ENCODE results near the gene TRIM8. TPM values are rescaled to one million over a fixed set of nuclear protein-coding genes. Genes with fewer than 3 reads are reported as not detected.

TRIM8 gene
- total RNA-seq, 2 experiments from 2014 or later = 80.9 to 81.6 TPM

DNA sequence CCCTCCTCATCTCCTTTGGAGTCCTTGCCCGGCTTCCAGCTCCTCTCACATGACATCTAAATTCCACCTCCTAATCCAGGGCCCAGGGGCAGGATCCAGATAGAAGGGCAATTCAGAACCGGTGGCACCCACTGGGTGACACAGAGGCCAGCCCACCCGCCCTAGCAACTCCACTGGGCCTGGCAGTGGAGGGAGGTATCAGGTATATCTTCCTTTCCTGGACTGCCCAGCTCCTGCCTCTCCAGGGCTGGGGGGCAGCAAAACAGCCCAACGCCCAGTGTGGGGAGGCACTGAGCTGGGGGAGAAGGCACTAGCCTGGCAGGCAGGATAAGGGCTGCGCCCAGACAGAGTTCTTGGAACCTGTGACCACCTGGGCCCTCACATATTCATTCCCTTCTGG lies 10.4 kb upstream of the TRIM8 start:
- Mint-ChIP-seq H3K36me3 (ENCODE audit: low read depth) (peaks cover 6% of the 10 kb centered on the region), H3K27ac (peak overlapping the region; percentile 84), H3K4me1 (ENCODE audit: low read depth) (peaks cover 49% of the 10 kb centered on the region), H3K27me3 (no peaks in the 10 kb centered on the region), H3K9me3 (no peaks in the 10 kb centered on the region), H3K4me3 (no peak overlapping the region)
- TF ChIP-seq, protein P1, sequence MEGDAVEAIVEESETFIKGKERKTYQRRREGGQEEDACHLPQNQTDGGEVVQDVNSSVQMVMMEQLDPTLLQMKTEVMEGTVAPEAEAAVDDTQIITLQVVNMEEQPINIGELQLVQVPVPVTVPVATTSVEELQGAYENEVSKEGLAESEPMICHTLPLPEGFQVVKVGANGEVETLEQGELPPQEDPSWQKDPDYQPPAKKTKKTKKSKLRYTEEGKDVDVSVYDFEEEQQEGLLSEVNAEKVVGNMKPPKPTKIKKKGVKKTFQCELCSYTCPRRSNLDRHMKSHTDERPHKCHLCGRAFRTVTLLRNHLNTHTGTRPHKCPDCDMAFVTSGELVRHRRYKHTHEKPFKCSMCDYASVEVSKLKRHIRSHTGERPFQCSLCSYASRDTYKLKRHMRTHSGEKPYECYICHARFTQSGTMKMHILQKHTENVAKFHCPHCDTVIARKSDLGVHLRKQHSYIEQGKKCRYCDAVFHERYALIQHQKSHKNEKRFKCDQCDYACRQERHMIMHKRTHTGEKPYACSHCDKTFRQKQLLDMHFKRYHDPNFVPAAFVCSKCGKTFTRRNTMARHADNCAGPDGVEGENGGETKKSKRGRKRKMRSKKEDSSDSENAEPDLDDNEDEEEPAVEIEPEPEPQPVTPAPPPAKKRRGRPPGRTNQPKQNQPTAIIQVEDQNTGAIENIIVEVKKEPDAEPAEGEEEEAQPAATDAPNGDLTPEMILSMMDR (IDR thresholded peaks at IDR 0.05) = no peak
- Histone ChIP-seq H3K27me3 (ENCODE audit: control insufficient read depth in 1 of 2, insufficient read depth in 2 of 2, low read length in 2 of 2) (no peaks in the 10 kb centered on the region), H3K27ac (ENCODE audit: low read depth in 1 of 2, low read length in 2 of 2) (peak overlapping the region; percentile 18 to 44), H3K4me3 (ENCODE audit: low read length) (no peak overlapping the region), H3K4me1 (ENCODE audit: insufficient read depth, low read length) (peaks cover 48% of the 10 kb centered on the region), H3K36me3 (ENCODE audit: insufficient read depth, low read length) (peaks cover 16% of the 10 kb centered on the region), H3K9me3 (ENCODE audit: control insufficient read depth in 1 of 2, insufficient read depth in 1 of 2, low read length in 2 of 2) (no peaks in the 10 kb centered on the region)
- intact Hi-C loops (cut with DNase I, micrococcal nuclease) = no loop called here
- ChIA-PET POLR2A (interaction anchor here (2.0 kb wide), 1 partner anchor 8 kb away, joined by 7 read pairs; no protein-coding TSS in a partner anchor), CTCF (no interaction called here)
- no peak for DNase-seq
- ATAC-seq (ENCODE audit: poor library complexity) = no peak

DNA sequence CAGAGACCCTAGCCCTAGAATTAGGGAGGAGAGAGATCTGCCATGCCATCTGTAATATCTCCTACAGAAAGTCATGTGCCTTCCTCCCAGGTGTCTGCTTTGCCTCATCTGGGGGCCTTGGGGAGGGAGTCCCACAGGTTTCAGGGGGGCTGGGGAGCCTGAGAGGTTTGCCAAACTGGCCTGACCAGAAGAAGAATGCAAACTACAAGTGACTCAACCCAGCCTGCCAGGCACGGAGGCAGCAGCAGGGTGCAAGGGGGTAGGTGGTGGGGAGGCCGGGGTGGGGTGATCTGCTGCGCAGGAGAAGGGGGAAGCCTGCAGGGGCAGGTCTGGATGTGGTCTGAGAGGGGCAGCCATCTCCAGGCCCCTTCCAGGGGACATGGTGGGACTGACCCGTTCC lies 9.6 kb upstream of the TRIM8 start:
- Histone ChIP-seq H3K9me3 (ENCODE audit: control insufficient read depth in 1 of 2, insufficient read depth in 1 of 2, low read length in 2 of 2) (no peaks in the 10 kb centered on the region), H3K27me3 (ENCODE audit: control insufficient read depth in 1 of 2, insufficient read depth in 2 of 2, low read length in 2 of 2) (no peaks in the 10 kb centered on the region), H3K36me3 (ENCODE audit: insufficient read depth, low read length) (peaks cover 13% of the 10 kb centered on the region), H3K4me3 (ENCODE audit: low read length) (no peak overlapping the region), H3K4me1 (ENCODE audit: insufficient read depth, low read length) (peaks cover 48% of the 10 kb centered on the region), H3K27ac (ENCODE audit: low read depth in 1 of 2, low read length in 2 of 2) (no peak overlapping the region)
- Mint-ChIP-seq H3K27ac (peak overlapping the region; percentile 51), H3K27me3 (no peaks in the 10 kb centered on the region), H3K4me1 (ENCODE audit: low read depth) (peaks cover 49% of the 10 kb centered on the region), H3K9me3 (no peaks in the 10 kb centered on the region), H3K4me3 (no peak overlapping the region), H3K36me3 (ENCODE audit: low read depth) (peaks cover 6% of the 10 kb centered on the region)
- intact Hi-C loops (cut with DNase I, micrococcal nuclease) = no loop called here
- no peak for ATAC-seq (ENCODE audit: poor library complexity)
- TF ChIP-seq, protein P1 (IDR thresholded peaks at IDR 0.05) = no peak
- no peak for DNase-seq
- POLR2A ChIA-PET = interaction anchor here (1.2 to 1.6 kb wide), 4 partner anchors 10 to 80 kb away, joined by 4 to 19 read pairs (median 4); partner anchors contain the start of genes ARL3, SFXN2 and TRIM8
- CTCF ChIA-PET = interaction anchor here (1.6 kb wide), 1 partner anchor 625 kb away, joined by 3 read pairs; no protein-coding TSS in a partner anchor

DNA sequence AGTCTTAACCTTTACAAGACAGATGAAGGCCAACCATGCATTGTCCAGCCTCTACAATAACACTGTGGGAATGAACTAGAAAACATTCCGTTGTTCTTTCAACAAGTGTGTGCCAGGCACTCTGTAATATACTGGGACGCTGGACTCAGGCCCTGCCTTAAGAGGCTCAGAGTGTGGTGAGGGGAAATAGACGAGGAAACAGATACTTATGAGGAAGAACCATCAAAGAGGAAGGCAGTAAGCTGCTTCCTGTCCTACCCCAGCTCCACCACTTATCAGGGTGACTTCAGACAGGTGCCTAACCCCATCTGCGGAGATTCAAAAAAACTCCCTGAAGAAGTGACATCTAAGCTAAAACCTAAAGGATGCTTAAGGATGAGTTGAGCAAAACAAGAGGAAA lies 8.9 kb upstream of the TRIM8 start:
- ATAC-seq (ENCODE audit: poor library complexity) (peak; percentile 79), DNase-seq (peak in 4 of 14 experiments; percentile 46 to 75 (median 64))
- no peaks in the 10 kb centered on the region for H3K27me3 ChIP-seq (ENCODE audit: control insufficient read depth in 1 of 2, insufficient read depth in 2 of 2, low read length in 2 of 2)
- no peak overlapping the region for H3K4me3 ChIP-seq (ENCODE audit: low read length)
- H3K4me1 ChIP-seq (ENCODE audit: insufficient read depth, low read length) = peaks cover 48% of the 10 kb centered on the region
- H3K27me3 Mint-ChIP-seq = no peaks in the 10 kb centered on the region
- H3K27ac Mint-ChIP-seq = peak overlapping the region; percentile 51
- H3K27ac ChIP-seq (ENCODE audit: low read depth in 1 of 2, low read length in 2 of 2) = peak overlapping the region in 1 of 2 donors; percentile 29
- H3K9me3 ChIP-seq (ENCODE audit: control insufficient read depth in 1 of 2, insufficient read depth in 1 of 2, low read length in 2 of 2) = no peaks in the 10 kb centered on the region
- POLR2A ChIA-PET = interaction anchor here (0.7 to 1.6 kb wide), 6 partner anchors 9 to 79 kb away, joined by 3 to 19 read pairs (median 4); partner anchors contain the start of genes ARL3, SFXN2 and TRIM8
- CTCF ChIA-PET = interaction anchor here (1.6 kb wide), 1 partner anchor 625 kb away, joined by 3 read pairs; no protein-coding TSS in a partner anchor
- H3K36me3 Mint-ChIP-seq (ENCODE audit: low read depth) = peaks cover 6% of the 10 kb centered on the region
- H3K4me3 Mint-ChIP-seq = no peak overlapping the region
- H3K4me1 Mint-ChIP-seq (ENCODE audit: low read depth) = peaks cover 49% of the 10 kb centered on the region
- intact Hi-C loops (cut with DNase I, micrococcal nuclease) = no loop called here
- no peaks in the 10 kb centered on the region for H3K9me3 Mint-ChIP-seq
- TF ChIP-seq, protein P1 (IDR thresholded peaks at IDR 0.05) = no peak
- H3K36me3 ChIP-seq (ENCODE audit: insufficient read depth, low read length) = peaks cover 8% of the 10 kb centered on the region

All from CD4-positive, alpha-beta T cell (primary cell).